HEK293T (cell line): Measurements from ENCODE around the gene DOCK1.

Source experiments
- BHLHE40 ChIP-seq: fragments of 450-650 bp; IDR thresholded peaks from 2 replicates; pipeline ENCODE4 v1.6.1; 2016; ENCODE audit warnings: mild to moderate bottlenecking, moderate library complexity, borderline replicate concordance
- ELF4 ChIP-seq: fragments of 450-650 bp; IDR thresholded peaks from 2 replicates; pipeline ENCODE4 v1.6.1; 2017; ENCODE audit warnings: antibody characterized with exemption
- FOXA1 ChIP-seq: fragments of 450-650 bp; IDR thresholded peaks from 2 replicates; pipeline ENCODE4 v1.6.1; 2016; ENCODE audit warnings: mild to moderate bottlenecking
- FOXK2 ChIP-seq: fragments of 450-650 bp; IDR thresholded peaks from 2 replicates; pipeline ENCODE4 v1.6.1; 2016; ENCODE audit warnings: mild to moderate bottlenecking
- FOXM1 ChIP-seq: fragments of 450-650 bp; IDR thresholded peaks from 2 replicates; pipeline ENCODE4 v1.6.1; 2017; ENCODE audit warnings: mild to moderate bottlenecking, borderline replicate concordance
- NFRKB ChIP-seq: fragments of 450-650 bp; IDR thresholded peaks from 2 replicates; pipeline ENCODE4 v1.6.1; 2016; ENCODE audit warnings: mild to moderate bottlenecking, moderate library complexity
- SP1 ChIP-seq: fragments of 450-650 bp; IDR thresholded peaks from 2 replicates; pipeline ENCODE4 v1.6.1; 2017
- SUZ12 ChIP-seq: fragments of 450-650 bp; IDR thresholded peaks from 2 replicates; pipeline ENCODE4 v1.6.1; 2016; ENCODE audit warnings: mild to moderate bottlenecking
- TARDBP ChIP-seq: fragments of 450-650 bp; IDR thresholded peaks from 2 replicates; pipeline ENCODE4 v1.6.1; 2016

GRCh38 chr10:126963354-126963753 is 58.1 kb downstream of the DOCK1 start:
- TF ChIP-seq TARDBP, result no peak
- no peak for TF ChIP-seq ELF4
- TF ChIP-seq BHLHE40, result no peak
- no peak for TF ChIP-seq FOXM1
- TF ChIP-seq FOXK2, result no peak
- no peak for TF ChIP-seq FOXA1
- no peak for TF ChIP-seq SP1
- TF ChIP-seq SUZ12, result no peak
- TF ChIP-seq NFRKB, result no peak
